GM23338 (cell line): Measurements from ENCODE around the gene INPP4A. TPM values are rescaled to one million over a fixed set of nuclear protein-coding genes. Genes with fewer than 3 reads are reported as not detected.

Source experiments
- ATAC-seq: fragments of 200-7000 bp; cut with Tn5 transposase; 3 replicates; pipeline ENCODE4 v1.9.1; 2020
- DNase-seq: peaks from one replicate; pipeline ENCODE4 v3.0.0-alpha.2; 2015; ENCODE audit warnings: low spot score
- H2AFZ ChIP-seq: fragments of 200-600 bp; sonication (generic); 2 replicates; pipeline ENCODE4 v1.8.0; 2016; ENCODE audit warnings: antibody characterized with exemption, mild to moderate bottlenecking, moderate library complexity
- H3F3A ChIP-seq: fragments of 200-600 bp; sonication (generic); replicated peaks from 2 replicates; pipeline ENCODE4 v1.8.0; 2017; ENCODE audit warnings: antibody characterized with exemption, mixed run types, low read depth
- H3K27ac ChIP-seq: fragments of 200-600 bp; sonication (generic); 2 replicates; pipeline ENCODE4 v1.6.1; 2016; ENCODE audit warnings: low read depth
- H3K27me3 ChIP-seq: fragments of 200-600 bp; sonication (generic); 2 replicates; pipeline ENCODE4 v1.8.0; 2016; ENCODE audit warnings: mild to moderate bottlenecking, mixed run types, moderate library complexity; ENCODE audit not compliant: insufficient read depth
- H3K36me3 ChIP-seq: fragments of 200-600 bp; sonication (generic); 2 replicates; pipeline ENCODE4 v1.8.0; 2016; ENCODE audit warnings: mild to moderate bottlenecking; ENCODE audit not compliant: insufficient read depth
- H3K4me1 ChIP-seq: fragments of 200-600 bp; sonication (generic); 2 replicates; pipeline ENCODE4 v1.8.0; 2016; ENCODE audit warnings: mild to moderate bottlenecking, moderate library complexity; ENCODE audit not compliant: insufficient read depth
- H3K4me2 ChIP-seq: fragments of 200-600 bp; sonication (generic); 2 replicates; pipeline ENCODE4 v1.7.1; 2017; ENCODE audit warnings: mixed run types
- H3K4me3 ChIP-seq: fragments of 200-600 bp; sonication (generic); 2 replicates; pipeline ENCODE4 v1.6.1; 2016; ENCODE audit warnings: mixed run types
- H3K79me2 ChIP-seq: fragments of 200-600 bp; sonication (generic); replicated peaks from 2 replicates; pipeline ENCODE4 v1.8.0; 2017; ENCODE audit warnings: mild to moderate bottlenecking; ENCODE audit not compliant: insufficient read depth
- H3K9me2 ChIP-seq: fragments of 200-600 bp; sonication (generic); 2 replicates; pipeline ENCODE4 v1.8.0; 2017; ENCODE audit not compliant: insufficient read depth
- H4K20me1 ChIP-seq: fragments of 200-600 bp; sonication (generic); replicated peaks from 2 replicates; pipeline ENCODE4 v1.8.0; 2017; ENCODE audit warnings: mild to moderate bottlenecking; ENCODE audit not compliant: insufficient read depth
- H3K27ac Mint-ChIP-seq: 2 replicates; pipeline ENCODE4 v1.8.0; 2020; ENCODE audit warnings: inconsistent platforms, mild to moderate bottlenecking, moderate library complexity, mixed read lengths
- H3K27me3 Mint-ChIP-seq: 3 replicates; pipeline ENCODE4 v1.8.0; 2022; ENCODE audit warnings: low read depth, mild to moderate bottlenecking, moderate library complexity, mixed read lengths, inconsistent platforms; ENCODE audit not compliant: insufficient read depth, poor library complexity
- H3K36me3 Mint-ChIP-seq: 3 replicates; pipeline ENCODE4 v1.8.0; 2021; ENCODE audit warnings: low read depth, mild to moderate bottlenecking, inconsistent platforms, moderate library complexity, mixed read lengths
- H3K4me1 Mint-ChIP-seq: 3 replicates; pipeline ENCODE4 v1.8.0; 2020; ENCODE audit warnings: mild to moderate bottlenecking, inconsistent platforms, mixed read lengths
- H3K4me3 Mint-ChIP-seq: 3 replicates; pipeline ENCODE4 v1.8.0; 2021; ENCODE audit warnings: moderate library complexity, mild to moderate bottlenecking, inconsistent platforms, mixed read lengths
- H3K9me3 Mint-ChIP-seq: 3 replicates; pipeline ENCODE4 v1.8.0; 2020; ENCODE audit warnings: moderate library complexity, mild to moderate bottlenecking, inconsistent platforms, mixed read lengths
- CREB1 ChIP-seq: fragments of 250-450 bp; sonication (Bioruptor Pico); IDR thresholded peaks from 2 replicates; pipeline ENCODE4 v1.5.0; 2020; ENCODE audit warnings: low read depth, mild to moderate bottlenecking, moderate library complexity
- CTCF ChIP-seq, 2 experiments: fragments of 200-600 bp in 1 of 2; sonication (generic) in 1 of 2; conservative IDR thresholded peaks; 2 replicates each; pipeline versions ENCODE4 v1.5.1 to v1.6.1; 2016 to 2017; ENCODE audit warnings: antibody characterized with exemption in 2 of 2, low read depth in 2 of 2, mild to moderate bottlenecking in 2 of 2, moderate library complexity in 1 of 2
- ETS1 ChIP-seq: IDR thresholded peaks from 2 replicates; pipeline ENCODE4 v1.6.1; 2016; ENCODE audit warnings: antibody characterized with exemption
- JUNB ChIP-seq: IDR thresholded peaks from one replicate; pipeline ENCODE4 v1.6.1; 2016; ENCODE audit warnings: antibody characterized with exemption; ENCODE audit not compliant: unreplicated experiment
- POLR2AphosphoS5 ChIP-seq: IDR thresholded peaks from 2 replicates; pipeline ENCODE4 v1.6.1; 2016; ENCODE audit warnings: antibody characterized with exemption, low read depth
- REST ChIP-seq: IDR thresholded peaks from one replicate; pipeline ENCODE4 v1.6.1; 2018; ENCODE audit warnings: antibody characterized with exemption; ENCODE audit not compliant: unreplicated experiment
- STAT1 ChIP-seq: IDR thresholded peaks from one replicate; pipeline ENCODE4 v1.6.1; 2016; ENCODE audit warnings: antibody characterized with exemption; ENCODE audit not compliant: unreplicated experiment
- ZNF114 ChIP-seq: fragments of 250-450 bp; sonication (Bioruptor Pico); IDR thresholded peaks from 2 replicates; pipeline ENCODE4 v1.5.0; 2020; ENCODE audit warnings: mild to moderate bottlenecking, moderate library complexity
- ZNF331 ChIP-seq: fragments of 250-450 bp; sonication (Bioruptor Pico); IDR thresholded peaks from 2 replicates; pipeline ENCODE4 v1.5.0; 2020; ENCODE audit warnings: low read depth, mild to moderate bottlenecking, moderate library complexity
- polyA plus RNA-seq: library from polyadenylated mRNA; unstranded; fragments of >200 nt; fragmentation: Nextera tagmentation; extraction: Ambion mirVana; gene quantifications from 2 replicates; pipeline ENCODE4 v1.2.1, GENCODE V29; 2016
- total RNA-seq: library from RNA; depleted of rRNA; stranded (reverse); fragments of >200 nt; shearing (Covaris generic); gene quantifications from 2 replicates; pipeline ENCODE4 v1.2.3, GENCODE V29; 2014

The INPP4A gene
- total and polyA plus RNA-seq, 2 experiments from 2014 or later = 8.5 to 36.9 TPM

GRCh38 chr2:98455494-98455976 lies 10.9 kb downstream of the INPP4A start:
- peaks cover 45% of the 10 kb centered on the region for H3K4me1 ChIP-seq
- no peaks in the 10 kb centered on the region for H3K27me3 ChIP-seq
- H3F3A ChIP-seq = no peaks in the 10 kb centered on the region
- Mint-ChIP-seq H3K36me3 (peaks cover 8% of the 10 kb centered on the region; the same call in 2 of the 3 replicates), H3K4me3 (no peak overlapping the region), H3K9me3 (no peaks in the 10 kb centered on the region), H3K27ac (0 out of 2 replicates have a peak overlapping the region, but pooled peaks have one; percentile 58), H3K4me1 (peaks cover 72% of the 10 kb centered on the region), H3K27me3 (peaks cover 9% of the 10 kb centered on the region)
- peaks cover 3% of the 10 kb centered on the region; the same call in 1 of the 2 replicates for H3K36me3 ChIP-seq
- peaks cover 94% of the 10 kb centered on the region for H3K79me2 ChIP-seq
- H3K4me2 ChIP-seq = no peak overlapping the region
- H3K9me2 ChIP-seq = no peaks in the 10 kb centered on the region
- no peak for TF ChIP-seq REST
- TF ChIP-seq STAT1 = no peak
- TF ChIP-seq CREB1 (CRISPR knock-in tag) = no peak
- no peak for TF ChIP-seq POLR2AphosphoS5
- no peak for TF ChIP-seq ZNF114 (CRISPR knock-in tag)
- DNase-seq (no peak), ATAC-seq (no peak)
- H3K27ac ChIP-seq = no peak overlapping the region
- peaks cover 28% of the 10 kb centered on the region for H4K20me1 ChIP-seq
- H2AFZ ChIP-seq = no peak overlapping the region
- no peak overlapping the region for H3K4me3 ChIP-seq

- Mint-ChIP-seq H3K27me3 (peaks cover 9% of the 10 kb centered on the region), H3K9me3 (no peaks in the 10 kb centered on the region), H3K36me3 (peaks cover 8% of the 10 kb centered on the region; the same call in 2 of the 3 replicates), H3K27ac (peak overlapping the region; percentile 10; the same call in 1 of the 2 replicates), H3K4me1 (peaks cover 63% of the 10 kb centered on the region), H3K4me3 (no peak overlapping the region)
- no peaks in the 10 kb centered on the region for H3F3A ChIP-seq
- no peaks in the 10 kb centered on the region for H3K9me2 ChIP-seq
- peaks cover 37% of the 10 kb centered on the region for H4K20me1 ChIP-seq
- H3K4me1 ChIP-seq = peaks cover 35% of the 10 kb centered on the region
- no peak overlapping the region for H3K4me2 ChIP-seq
- H3K36me3 ChIP-seq = peaks cover 3% of the 10 kb centered on the region; the same call in 1 of the 2 replicates
- no peak for ATAC-seq
- no peak overlapping the region for H2AFZ ChIP-seq
- DNase-seq = no peak
- H3K79me2 ChIP-seq = peaks cover 92% of the 10 kb centered on the region
- no peak overlapping the region for H3K4me3 ChIP-seq
- H3K27ac ChIP-seq = no peak overlapping the region
- no peaks in the 10 kb centered on the region for H3K27me3 ChIP-seq
- TF ChIP-seq JUNB (no peak), CTCF (conservative IDR thresholded peaks at IDR 0.05; ENCODE audit: low read depth in 2 of 2) (no peak), ETS1 (no peak), ZNF331 (CRISPR knock-in tag) (no peak), POLR2AphosphoS5 (no peak)
Measured at GRCh38 chr2:98457045-98457696, 12.5 kb downstream of the INPP4A start.
